HK-2 (cell line): ENCODE results near the gene ZNF284.

Source experiments
- DNase-seq: peaks from one replicate; pipeline ENCODE4 v3.0.0-alpha.2; 2018; ENCODE audit not compliant: unreplicated experiment

Gene ZNF284

GRCh38 chr19:44071824-44072542 is at the start of gene ZNF284:
Gene ZNF284 (plus strand): TSS chr19:44072159. CDS start chr19:44076390, 4,231 bp downstream.
- peak; percentile 87 for DNase-seq

GRCh38 chr19:44024900-44025216 is 47.1 kb upstream of the ZNF284 start:
- DNase-seq, result no peak

- DNase-seq, result peak; percentile 75
Observed at GRCh38 chr19:44025217-44025936, 46.6 kb upstream of the ZNF284 start, which contains the start of gene ZNF222. Gene ZNF222 (plus strand): TSS chr19:44025379. CDS start chr19:44025437, 58 bp downstream.

GRCh38 chr19:44026622-44027021 is 45.3 kb upstream of the ZNF284 start:
- DNase-seq, result no peak

- DNase-seq, result no peak
Observed at GRCh38 chr19:44032001-44032610, 39.9 kb upstream of the ZNF284 start.

GRCh38 chr19:44042147-44042546 is 29.8 kb upstream of the ZNF284 start:
- no peak for DNase-seq

GRCh38 chr19:44050740-44051649 is 21.0 kb upstream of the ZNF284 start:
- DNase-seq, result peak; percentile 4

- peak; percentile 91 for DNase-seq
Observed at GRCh38 chr19:44051650-44052402, 20.1 kb upstream of the ZNF284 start, which contains the start of gene ZNF223. Gene ZNF223 (plus strand): TSS chr19:44052036. CDS start chr19:44055177, 3,141 bp downstream.

GRCh38 chr19:44055870-44056269 is 16.1 kb upstream of the ZNF284 start:
- DNase-seq, result no peak

GRCh38 chr19:44059229-44059628 is 12.7 kb upstream of the ZNF284 start:
- no peak for DNase-seq

GRCh38 chr19:44061038-44061437 is 10.9 kb upstream of the ZNF284 start:
- DNase-seq, result no peak

- no peak for DNase-seq
Observed at GRCh38 chr19:44066305-44066704, 5.7 kb upstream of the ZNF284 start.

GRCh38 chr19:44069415-44069814 is 2.5 kb upstream of the ZNF284 start:
- DNase-seq, result no peak

GRCh38 chr19:44072543-44073401 is 813 bp downstream of the ZNF284 start:
- DNase-seq, result peak; percentile 13

GRCh38 chr19:44076325-44076724 is 4.4 kb downstream of the ZNF284 start:
- DNase-seq, result no peak

GRCh38 chr19:44092108-44092507 is 20.1 kb downstream of the ZNF284 start:
- DNase-seq, result no peak

GRCh38 chr19:44093931-44094765 is 22.2 kb downstream of the ZNF284 start, which contains the start of gene ZNF224:
Gene ZNF224 (plus strand): TSS chr19:44094361. CDS start chr19:44097874, 3,513 bp downstream.
- peak; percentile 92 for DNase-seq

- DNase-seq, result no peak
Observed at GRCh38 chr19:44107751-44108150, 35.8 kb downstream of the ZNF284 start.

- DNase-seq, result no peak
Observed at GRCh38 chr19:44109458-44109857, 37.5 kb downstream of the ZNF284 start.
